Colonic mucosa (tissue), 4 donors: ENCODE measurements around the gene SLC1A1. TPM values are rescaled to one million over a fixed set of nuclear protein-coding genes. Genes with fewer than 3 reads are reported as not detected.

Experiments used
- DNase-seq: peaks from one replicate; pipeline ENCODE4 v3.0.0-alpha.2; 2020
- H3K27ac ChIP-seq: fragments of 200-600 bp; one replicate; pipeline ENCODE4 v1.8.0; 2021
- H3K27me3 ChIP-seq: fragments of 200-600 bp; one replicate; pipeline ENCODE4 v1.8.0; 2021
- H3K36me3 ChIP-seq: fragments of 200-600 bp; one replicate; pipeline ENCODE4 v1.8.0; 2021
- H3K4me1 ChIP-seq: fragments of 200-600 bp; one replicate; pipeline ENCODE4 v1.8.0; 2021; ENCODE audit warnings: mild to moderate bottlenecking
- H3K4me3 ChIP-seq: fragments of 200-600 bp; one replicate; pipeline ENCODE4 v1.8.0; 2021
- H3K9ac ChIP-seq, 2 donors: one replicate each; pipeline ENCODE4 v1.7.0; 2013; ENCODE audit warnings: control low read depth in 2 of 2, low read depth in 2 of 2, low read length in 2 of 2
- H3K9me3 ChIP-seq: fragments of 200-600 bp; one replicate; pipeline ENCODE4 v1.8.0; 2021
- CTCF ChIP-seq: fragments of 200-600 bp; IDR thresholded peaks from one replicate; pipeline ENCODE4 v1.8.0; 2022; ENCODE audit warnings: antibody characterized with exemption, mild to moderate bottlenecking
- intact Hi-C: fragments of 100-400 bp; cut with DNase I; formaldehyde crosslinking; loops from one replicate; pipeline ENCODE4 v1.14.1; 2022
- total RNA-seq, 2 donors: library from RNA; stranded (reverse); fragmentation: NEBNext Ultra II Directional in 1 of 2; extraction: Animal tissue kit (Norgen Biotek cat#: 25700) in 1 of 2; gene quantifications; one replicate each; pipeline ENCODE4 v1.2.1, GENCODE V29; 2021
- donor health status: healthy.
- donor health status: DM: no; HTN: no; CAD: no.
- donor health status: DM: no; HTN: no; CAD: no.

The SLC1A1 gene
- total RNA-seq, 2 donors from 2014 or later = 9.1 to 25.0 TPM

GRCh38 chr9:4547016-4547415 is 56.7 kb downstream of the SLC1A1 start:
- no peak overlapping the region for H3K27ac ChIP-seq
- no peak overlapping the region for H3K9ac ChIP-seq
- no peak for DNase-seq
- no peaks in the 10 kb centered on the region for H3K9me3 ChIP-seq
- intact Hi-C loops = loop anchor here (5.0 kb wide), 1 partner anchor 50 kb away; no protein-coding TSS in a partner anchor
- no peaks in the 10 kb centered on the region for H3K27me3 ChIP-seq
- no peak overlapping the region for H3K4me3 ChIP-seq
- TF ChIP-seq CTCF = no peak
- peaks cover 2% of the 10 kb centered on the region for H3K4me1 ChIP-seq
- no peaks in the 10 kb centered on the region for H3K36me3 ChIP-seq

GRCh38 chr9:4548811-4549725 is 58.8 kb downstream of the SLC1A1 start:
- Histone ChIP-seq H3K9me3 (no peaks in the 10 kb centered on the region), H3K4me3 (no peak overlapping the region), H3K36me3 (no peaks in the 10 kb centered on the region), H3K27me3 (no peaks in the 10 kb centered on the region), H3K27ac (no peak overlapping the region), H3K9ac (no peak overlapping the region), H3K4me1 (peaks cover 2% of the 10 kb centered on the region)
- intact Hi-C loops = loop anchor here (5.0 kb wide), 1 partner anchor 48 kb away; no protein-coding TSS in a partner anchor
- no peak for DNase-seq
- peak; percentile 29 for TF ChIP-seq CTCF

- Histone ChIP-seq H3K9me3 (no peaks in the 10 kb centered on the region), H3K27me3 (no peaks in the 10 kb centered on the region), H3K36me3 (no peaks in the 10 kb centered on the region), H3K27ac (no peak overlapping the region), H3K4me3 (no peak overlapping the region), H3K9ac (no peak overlapping the region), H3K4me1 (peaks cover 2% of the 10 kb centered on the region)
- intact Hi-C loops = loop anchor here (5.0 kb wide), 1 partner anchor 47 kb away; no protein-coding TSS in a partner anchor
- DNase-seq = no peak
- TF ChIP-seq CTCF = no peak
Measured at GRCh38 chr9:4549751-4550295, 59.6 kb downstream of the SLC1A1 start.

GRCh38 chr9:4550777-4551484 is 60.7 kb downstream of the SLC1A1 start:
- Histone ChIP-seq H3K9me3 (no peaks in the 10 kb centered on the region), H3K9ac (no peak overlapping the region), H3K27ac (no peak overlapping the region), H3K36me3 (no peaks in the 10 kb centered on the region), H3K4me3 (no peak overlapping the region), H3K27me3 (no peaks in the 10 kb centered on the region), H3K4me1 (peaks cover 2% of the 10 kb centered on the region)
- no peak for TF ChIP-seq CTCF
- intact Hi-C loops = no loop called here
- no peak for DNase-seq

GRCh38 chr9:4553951-4554381 is 63.7 kb downstream of the SLC1A1 start:
- no peak for DNase-seq
- H3K27ac ChIP-seq = no peak overlapping the region
- no peak overlapping the region for H3K4me3 ChIP-seq
- H3K9me3 ChIP-seq = no peaks in the 10 kb centered on the region
- intact Hi-C loops = no loop called here
- H3K36me3 ChIP-seq = no peaks in the 10 kb centered on the region
- no peak for TF ChIP-seq CTCF
- H3K9ac ChIP-seq = no peak overlapping the region
- no peaks in the 10 kb centered on the region for H3K4me1 ChIP-seq
- H3K27me3 ChIP-seq = no peaks in the 10 kb centered on the region
